K562 (cell line): ENCODE results near the gene SLC2A13.

Experiments
- ARID2 ChIP-seq: fragments of 450-650 bp; IDR thresholded peaks from 2 replicates; pipeline ENCODE4 v1.6.1; 2017; ENCODE audit warnings: antibody characterized with exemption, mild to moderate bottlenecking
- BRCA1 ChIP-seq, 2 experiments: fragments of 450-650 bp in 1 of 2; sonication (generic) in 1 of 2; formaldehyde crosslinking in 1 of 2; IDR thresholded peaks; 2 replicates each; pipeline versions ENCODE4 v1.5.0 to v1.6.1; 2017 to 2020; ENCODE audit warnings: mild to moderate bottlenecking in 1 of 2, missing genetic modification reagents in 1 of 2
- CTCF ChIP-seq, 3 experiments: IDR thresholded peaks in 2 of 3; conservative IDR thresholded peaks in 1 of 3; 2 replicates each; pipeline ENCODE4 v1.5.1; 2011 to 2012; ENCODE audit warnings: low read length in 3 of 3, mild to moderate bottlenecking in 3 of 3, control low read depth in 2 of 3, improper control_type of control experiment in 1 of 3, inconsistent platforms in 1 of 3, low read depth in 1 of 3, mixed read lengths in 1 of 3, moderate library complexity in 1 of 3; ENCODE audit not compliant: insufficient read depth in 2 of 3
- MAFF ChIP-seq: IDR thresholded peaks from 2 replicates; pipeline ENCODE4 v1.6.1; 2012; ENCODE audit warnings: low read length, improper control_type of control experiment
- MAX ChIP-seq: sonication (generic); formaldehyde crosslinking; IDR thresholded peaks from 2 replicates; pipeline ENCODE4 v1.9.0; 2022; ENCODE audit warnings: mild to moderate bottlenecking, missing genetic modification reagents
- RB1 ChIP-seq: fragments of 450-650 bp; IDR thresholded peaks from 2 replicates; pipeline ENCODE4 v1.6.1; 2017; ENCODE audit warnings: low read depth, mild to moderate bottlenecking
- THAP7 ChIP-seq: fragments of 250-450 bp; sonication (Bioruptor Pico); IDR thresholded peaks from 2 replicates; pipeline ENCODE4 v1.5.0; 2021
- ZNF121 ChIP-seq: sonication (generic); formaldehyde crosslinking; conservative IDR thresholded peaks from 2 replicates; pipeline ENCODE4 v1.8.0; 2022; ENCODE audit warnings: missing genetic modification reagents
- ZNF584 ChIP-seq: fragments of 200-800 bp; sonication (Bioruptor generic); IDR thresholded peaks from 2 replicates; pipeline ENCODE4 v1.6.1; 2016; ENCODE audit warnings: low read depth, mild to moderate bottlenecking, missing genetic modification characterization, missing compliant biosample characterization
- ZNF592 ChIP-seq: fragments of 450-650 bp; IDR thresholded peaks from 2 replicates; pipeline ENCODE4 v1.6.1; 2017; ENCODE audit warnings: antibody characterized with exemption, mild to moderate bottlenecking
- ZNF79 ChIP-seq: fragments of 250-450 bp; sonication (Bioruptor Pico); IDR thresholded peaks from 2 replicates; pipeline ENCODE4 v1.4.0; 2020; ENCODE audit warnings: low read depth, mild to moderate bottlenecking, moderate library complexity

- TF ChIP-seq RB1 (no peak), ZNF592 (no peak), ARID2 (no peak), BRCA1 (IDR thresholded peaks at IDR 0.05) (no peak), BRCA1 (CRISPR knock-in tag; IDR thresholded peaks at IDR 0.05) (no peak), MAX (CRISPR knock-in tag) (no peak), CTCF (IDR thresholded peaks at IDR 0.05 in 2 of 3, conservative IDR thresholded peaks at IDR 0.05 in 1 of 3; ENCODE audit: insufficient read depth in 2 of 3, low read depth in 1 of 3, low read length in 3 of 3) (no peak), ZNF584 (no peak), ZNF79 (CRISPR knock-in tag) (no peak), MAFF (no peak), THAP7 (CRISPR knock-in tag) (no peak), ZNF121 (no peak)
Measured at GRCh38 chr12:39905152-39905551, 200.7 kb downstream of the SLC2A13 start.
